Naive B cell (primary cell): ENCODE measurements around the gene PTPA. TPM values are rescaled to one million over a fixed set of nuclear protein-coding genes. Genes with fewer than 3 reads are reported as not detected.
"Not testable (repeated sequence)": the region's sequence is repeated elsewhere in the genome, so short reads cannot be mapped to it uniquely, and the experiment has no call there.

Source experiments
- ATAC-seq, 2 donors: fragments of 150-1000 bp; cut with Tn5 transposase; 2 replicates each; pipeline ENCODE4 v1.10.0; 2021; ENCODE audit warnings: low read depth in 2 of 2, mild to moderate bottlenecking in 2 of 2, moderate library complexity in 2 of 2
- DNase-seq: peaks from one replicate; pipeline ENCODE4 v3.0.0; 2022
- H3K27ac Mint-ChIP-seq, 6 donors: one replicate each; pipeline ENCODE4 v1.8.0; 2020 to 2022; ENCODE audit warnings: mild to moderate bottlenecking in 6 of 6, mixed read lengths in 6 of 6, moderate library complexity in 5 of 6, inconsistent platforms in 2 of 6
- H3K27me3 Mint-ChIP-seq, 3 donors: one replicate each; pipeline ENCODE4 v1.8.0; 2021 to 2022; ENCODE audit warnings: mixed read lengths in 3 of 3, mild to moderate bottlenecking in 1 of 3
- H3K36me3 Mint-ChIP-seq, 2 donors: one replicate each; pipeline ENCODE4 v1.8.0; 2020 to 2022; ENCODE audit warnings: mixed read lengths in 2 of 2, inconsistent platforms in 1 of 2, mild to moderate bottlenecking in 1 of 2
- H3K4me1 Mint-ChIP-seq, 3 donors: one replicate each; pipeline ENCODE4 v1.8.0; 2020 to 2022; ENCODE audit warnings: mixed read lengths in 3 of 3, inconsistent platforms in 1 of 3, mild to moderate bottlenecking in 1 of 3, moderate library complexity in 1 of 3
- H3K4me3 Mint-ChIP-seq, 8 donors: one replicate each; pipeline ENCODE4 v1.8.0; 2020 to 2022; ENCODE audit warnings: mild to moderate bottlenecking in 8 of 8, mixed read lengths in 8 of 8, moderate library complexity in 8 of 8, inconsistent platforms in 2 of 8
- H3K9me3 Mint-ChIP-seq, 7 donors: one replicate each; pipeline ENCODE4 v1.8.0; 2020 to 2022; ENCODE audit warnings: mixed read lengths in 7 of 7, mild to moderate bottlenecking in 5 of 7, inconsistent platforms in 2 of 7, moderate library complexity in 1 of 7
- polyA plus RNA-seq, 6 donors: library from polyadenylated mRNA; unstranded; fragments of 300-500 nt; fragmentation: Illumina TruSeq; gene quantifications; one replicate each; pipeline ENCODE4 v1.2.3, GENCODE V29; 2021; ENCODE audit warnings: low read depth in 6 of 6

Gene PTPA
- polyA plus RNA-seq, 6 donors from 2014 or later: 8.1 to 18.0 (median 13.5) TPM

DNA sequence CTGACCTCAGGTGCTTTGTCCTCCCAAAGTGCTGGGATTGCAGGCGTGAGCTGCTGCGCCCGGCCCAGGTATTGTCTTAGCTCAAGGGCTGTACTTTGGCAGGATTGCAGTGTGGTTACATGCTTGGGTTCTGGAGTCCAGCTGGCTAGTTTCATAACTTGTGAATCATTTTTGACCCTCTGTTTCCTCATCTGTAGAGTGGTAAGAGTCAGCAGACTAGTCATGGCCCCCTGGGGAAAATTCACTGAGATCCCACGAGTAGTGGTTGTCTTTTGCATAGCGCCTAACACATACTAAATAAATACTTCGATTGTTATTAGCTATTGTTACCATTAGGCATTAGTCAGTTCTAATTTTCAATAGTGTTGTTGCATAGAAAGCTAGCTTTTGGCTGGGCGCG is 14.3 kb downstream of the PTPA start:
- no peak overlapping the region for H3K27ac Mint-ChIP-seq
- DNase-seq (no peak), ATAC-seq (no peak)
- H3K9me3 Mint-ChIP-seq: no peaks in the 10 kb centered on the region
- H3K36me3 Mint-ChIP-seq: peaks cover 7 to 8% of the 10 kb centered on the region in 2 donors
- peaks cover 0 to 10% (median 0%) of the 10 kb centered on the region in 3 donors for H3K4me1 Mint-ChIP-seq
- no peak overlapping the region for H3K4me3 Mint-ChIP-seq
- no peaks in the 10 kb centered on the region for H3K27me3 Mint-ChIP-seq

DNA sequence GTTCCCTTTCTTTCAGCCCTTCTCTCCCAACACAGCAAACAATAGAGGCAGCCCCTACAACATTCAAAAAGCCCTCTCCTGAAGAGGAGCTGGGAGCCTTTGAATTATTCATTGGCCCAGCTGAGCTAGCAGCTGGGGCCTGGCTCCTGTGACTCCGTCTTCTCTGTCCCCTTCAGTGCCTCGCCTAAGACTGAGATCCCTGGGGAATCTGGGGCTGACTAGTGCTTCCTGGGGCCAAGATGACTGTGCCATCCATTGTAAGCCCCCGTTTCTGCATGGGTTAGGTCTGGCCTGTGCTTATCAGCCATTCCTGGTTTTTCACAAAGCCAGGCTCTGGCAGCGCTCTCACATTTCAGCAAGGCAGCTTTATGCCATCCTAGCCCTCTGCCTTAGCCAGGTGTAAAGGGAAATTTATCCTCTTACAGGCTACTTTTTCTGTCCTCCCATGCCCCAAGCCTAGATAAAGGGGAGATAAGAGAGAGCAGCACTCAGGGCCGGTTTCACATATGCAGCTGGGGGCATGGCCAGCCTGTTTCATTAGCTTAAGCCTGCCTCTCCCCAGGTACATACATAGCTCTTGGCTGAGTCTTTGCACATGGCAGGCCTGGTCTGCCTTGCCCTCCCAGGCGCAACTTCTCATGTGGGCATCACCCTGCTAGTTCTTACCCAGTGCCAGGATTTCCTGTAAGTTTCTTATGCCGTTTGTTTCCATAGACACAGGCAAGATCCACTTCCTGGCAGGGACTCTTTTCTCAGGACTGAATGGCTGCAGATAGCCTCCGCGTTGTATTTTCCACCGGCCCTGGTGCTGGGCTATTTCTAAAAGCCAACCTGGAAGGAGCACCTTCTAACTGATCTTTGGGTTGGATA is 15.8 kb downstream of the PTPA start:
- no peaks in the 10 kb centered on the region for H3K9me3 Mint-ChIP-seq
- no peak for DNase-seq
- peaks cover 0 to 4% of the 10 kb centered on the region in 2 donors for H3K36me3 Mint-ChIP-seq
- ATAC-seq: no peak
- H3K27me3 Mint-ChIP-seq: no peaks in the 10 kb centered on the region
- H3K4me3 Mint-ChIP-seq: no peak overlapping the region
- H3K27ac Mint-ChIP-seq: peak overlapping the region in 1 of 6 donors; percentile 22
- H3K4me1 Mint-ChIP-seq: peaks cover 5 to 7% (median 7%) of the 10 kb centered on the region in 3 donors

DNA sequence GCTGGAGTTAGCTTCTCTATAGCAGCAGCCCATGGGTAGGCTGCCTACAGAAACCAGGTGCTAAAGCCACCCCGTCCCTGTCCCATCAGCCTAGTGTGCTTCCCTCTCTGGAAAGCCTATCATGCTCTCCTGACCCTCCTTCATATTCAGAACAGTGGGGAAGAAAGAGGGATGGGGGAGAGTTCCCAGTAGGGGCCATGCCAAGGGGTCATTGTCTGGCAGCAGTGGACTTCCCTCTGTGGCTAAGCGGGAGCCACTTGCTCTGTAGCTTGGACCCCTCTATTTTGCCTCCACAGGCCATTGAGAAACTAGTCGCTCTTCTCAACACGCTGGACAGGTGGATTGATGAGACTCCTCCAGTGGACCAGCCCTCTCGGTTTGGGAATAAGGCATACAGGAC is 17.5 kb downstream of the PTPA start:
- no peak for DNase-seq
- H3K9me3 Mint-ChIP-seq: no peaks in the 10 kb centered on the region
- peak overlapping the region in 1 of 6 donors; percentile 51 for H3K27ac Mint-ChIP-seq
- H3K4me1 Mint-ChIP-seq: peaks cover 5 to 7% (median 7%) of the 10 kb centered on the region in 3 donors
- ATAC-seq: no peak
- H3K4me3 Mint-ChIP-seq: no peak overlapping the region
- peaks cover 5 to 7% of the 10 kb centered on the region in 2 donors for H3K36me3 Mint-ChIP-seq
- no peaks in the 10 kb centered on the region for H3K27me3 Mint-ChIP-seq

DNA sequence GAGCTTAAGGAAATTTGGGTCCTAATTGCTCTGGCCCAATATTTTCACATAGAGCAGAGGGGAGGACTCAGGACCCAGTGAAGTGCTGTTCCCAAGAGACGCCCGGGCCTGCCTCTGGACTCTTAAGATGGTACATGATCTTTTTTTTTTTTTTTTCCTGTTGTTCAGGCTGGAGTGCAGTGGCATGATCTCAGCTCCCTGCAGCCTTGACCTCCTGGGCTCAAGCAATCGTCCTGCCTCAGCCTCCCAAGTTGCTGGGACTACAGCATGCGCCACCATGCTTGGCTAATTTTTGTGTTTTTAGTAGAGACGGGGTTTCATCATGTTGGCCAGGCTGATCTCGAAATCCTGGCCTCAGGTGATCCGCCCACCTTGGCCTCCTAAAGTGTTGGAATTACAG is 19.1 kb downstream of the PTPA start:
- DNase-seq, H3K36me3 Mint-ChIP-seq, H3K27me3 Mint-ChIP-seq, H3K4me1 Mint-ChIP-seq, H3K4me3 Mint-ChIP-seq, ATAC-seq, H3K9me3 Mint-ChIP-seq: not testable (repeated sequence)
- peak overlapping the region in 1 of 6 donors; percentile 21 for H3K27ac Mint-ChIP-seq

DNA sequence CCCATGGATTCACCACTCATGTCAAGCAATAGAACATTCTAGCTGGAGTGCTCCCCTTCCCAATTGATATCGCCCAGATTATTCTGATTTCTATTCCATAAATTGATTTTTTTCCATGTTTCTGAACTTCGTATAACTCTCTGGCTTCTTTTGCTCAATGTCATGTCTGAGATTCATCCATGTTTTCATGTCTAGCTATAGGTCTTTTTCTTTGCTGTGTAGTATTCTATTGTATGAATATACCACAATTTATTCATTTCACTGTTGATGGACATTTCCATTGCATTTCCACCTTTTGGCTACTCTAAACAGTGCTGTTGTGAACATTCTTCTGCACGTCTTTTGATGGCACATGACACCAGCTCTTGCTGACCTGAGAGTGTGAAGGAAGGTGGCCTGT is 19.6 kb downstream of the PTPA start:
- no peaks in the 10 kb centered on the region for H3K9me3 Mint-ChIP-seq
- H3K4me3 Mint-ChIP-seq: no peak overlapping the region
- peaks cover 5 to 7% (median 7%) of the 10 kb centered on the region in 3 donors for H3K4me1 Mint-ChIP-seq
- ATAC-seq (no peak), DNase-seq (no peak)
- peaks cover 6 to 8% of the 10 kb centered on the region in 2 donors for H3K36me3 Mint-ChIP-seq
- H3K27me3 Mint-ChIP-seq: no peaks in the 10 kb centered on the region
- H3K27ac Mint-ChIP-seq: peak overlapping the region in 1 of 6 donors; percentile 21

DNA sequence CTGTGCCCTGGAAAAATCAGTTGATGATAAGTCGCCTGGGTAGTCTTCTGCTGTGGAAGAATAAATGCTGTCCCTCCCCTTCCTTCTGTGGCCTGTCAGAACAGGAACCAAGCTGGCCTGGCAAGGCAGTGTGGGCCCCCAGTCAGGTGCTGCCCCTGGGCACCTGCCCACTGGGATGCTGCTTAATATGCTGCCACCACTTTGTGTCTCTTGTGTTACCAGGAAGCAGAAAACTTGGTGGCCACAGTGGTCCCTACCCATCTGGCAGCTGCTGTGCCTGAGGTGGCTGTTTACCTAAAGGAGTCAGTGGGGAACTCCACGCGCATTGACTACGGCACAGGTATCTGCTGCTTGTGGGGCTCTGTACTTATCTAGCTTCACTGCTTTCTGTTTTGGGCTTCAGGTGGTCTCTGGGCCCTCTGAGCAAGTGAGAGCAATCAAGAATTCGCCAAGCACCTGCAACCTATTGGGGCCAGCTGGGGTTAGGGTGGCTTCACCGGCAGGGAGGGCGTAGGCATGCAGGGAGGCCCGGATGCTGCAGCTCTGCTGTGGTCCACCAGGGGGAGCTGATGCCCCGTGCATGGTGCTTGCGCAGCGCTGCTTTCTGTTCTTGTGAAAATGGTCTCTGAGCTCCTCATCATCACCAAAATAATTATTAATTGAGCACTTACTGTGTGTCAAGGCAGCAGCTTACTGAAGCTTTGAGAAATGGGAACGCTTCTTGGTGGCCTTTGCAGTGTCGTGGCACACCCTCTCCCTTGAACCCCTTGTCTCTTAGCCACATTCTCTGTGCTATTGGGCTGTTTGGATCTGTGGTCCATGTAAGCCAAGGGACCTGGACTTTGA is 20.3 kb downstream of the PTPA start:
- Mint-ChIP-seq H3K4me3 (peak overlapping the region in 1 of 8 donors; percentile 25), H3K36me3 (peaks cover 6 to 8% of the 10 kb centered on the region in 2 donors), H3K27ac (peak overlapping the region in 2 of 6 donors; percentile 63 to 80), H3K27me3 (no peaks in the 10 kb centered on the region), H3K4me1 (peaks cover 5 to 7% (median 7%) of the 10 kb centered on the region in 3 donors), H3K9me3 (no peaks in the 10 kb centered on the region)
- ATAC-seq (peak; percentile 98 to 99), DNase-seq (peak; percentile 77)

DNA sequence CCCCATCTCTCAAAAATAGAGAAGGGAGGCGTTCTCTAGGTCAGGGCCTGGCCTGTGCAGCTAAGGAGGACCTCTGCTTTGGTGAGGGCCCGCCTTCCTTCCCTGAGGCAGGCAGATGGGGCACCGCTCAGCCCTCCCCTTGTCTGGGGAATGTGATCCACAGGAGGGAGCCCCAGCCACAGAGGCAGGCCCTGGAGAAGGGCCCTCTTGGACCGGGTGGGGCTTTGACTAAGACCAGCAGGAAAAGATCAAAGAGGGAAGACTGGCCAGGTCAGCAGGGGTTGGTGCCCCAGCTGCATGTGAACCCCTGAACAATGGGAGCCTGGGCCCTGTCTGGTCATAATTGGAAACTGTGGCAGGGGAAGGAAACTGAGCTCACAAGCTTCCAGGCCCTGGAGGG is 21.9 kb downstream of the PTPA start:
- DNase-seq: no peak
- no peaks in the 10 kb centered on the region for H3K9me3 Mint-ChIP-seq
- no peak overlapping the region for H3K4me3 Mint-ChIP-seq
- H3K4me1 Mint-ChIP-seq: peaks cover 5 to 7% (median 7%) of the 10 kb centered on the region in 3 donors
- no peaks in the 10 kb centered on the region for H3K27me3 Mint-ChIP-seq
- no peak overlapping the region for H3K27ac Mint-ChIP-seq
- no peak for ATAC-seq
- peaks cover 6 to 8% of the 10 kb centered on the region in 2 donors for H3K36me3 Mint-ChIP-seq

DNA sequence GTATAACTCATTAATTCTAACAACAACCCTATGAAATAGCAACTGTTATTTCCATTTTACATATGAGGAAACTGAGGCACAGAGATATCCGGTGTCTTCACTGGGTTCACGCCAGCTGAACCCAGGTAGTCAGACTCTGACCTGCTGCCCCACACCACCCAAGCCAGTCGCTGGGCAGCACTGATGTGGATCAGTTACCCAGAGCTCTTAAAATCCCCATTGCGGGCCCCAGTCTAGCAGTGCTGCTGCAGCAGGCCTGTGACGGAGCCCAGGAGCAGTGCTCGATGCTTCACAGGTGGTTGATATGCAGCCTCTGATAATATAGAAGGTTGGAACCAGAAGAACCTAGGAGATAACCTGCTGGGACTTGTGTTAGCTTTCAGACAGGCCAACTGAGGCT is 24.3 kb downstream of the PTPA start:
- no peak for ATAC-seq
- H3K4me3 Mint-ChIP-seq: no peak overlapping the region
- no peak for DNase-seq
- H3K4me1 Mint-ChIP-seq: peaks cover 16 to 24% (median 23%) of the 10 kb centered on the region in 3 donors
- H3K36me3 Mint-ChIP-seq: peaks cover 6 to 8% of the 10 kb centered on the region in 2 donors
- no peaks in the 10 kb centered on the region for H3K27me3 Mint-ChIP-seq
- no peaks in the 10 kb centered on the region for H3K9me3 Mint-ChIP-seq
- no peak overlapping the region for H3K27ac Mint-ChIP-seq

DNA sequence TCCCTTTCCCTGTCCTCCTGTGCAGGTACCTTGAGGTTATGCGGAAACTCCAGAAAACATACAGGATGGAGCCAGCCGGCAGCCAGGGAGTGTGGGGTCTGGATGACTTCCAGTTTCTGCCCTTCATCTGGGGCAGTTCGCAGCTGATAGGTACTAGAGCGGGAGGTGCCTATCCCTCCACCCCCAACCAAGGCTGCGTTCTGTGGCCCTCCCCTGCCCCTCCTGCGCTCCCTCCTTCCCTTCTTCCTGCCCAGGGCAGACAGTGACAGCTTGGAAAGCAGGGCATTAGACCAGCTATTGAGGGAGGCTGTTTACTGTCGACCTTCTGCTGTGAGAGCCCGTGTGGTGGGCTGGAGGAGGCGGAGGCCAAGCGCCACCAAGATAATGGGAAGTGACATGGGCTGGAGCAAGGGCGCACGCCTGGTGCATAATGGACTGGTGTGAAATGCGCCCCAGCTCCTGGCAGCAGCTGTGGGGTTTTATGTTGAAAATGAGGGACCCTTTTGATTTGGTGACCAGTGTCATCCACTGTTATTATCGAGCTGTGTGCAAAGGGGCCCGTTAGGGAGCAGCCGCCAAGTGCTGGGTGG is 25.3 kb downstream of the PTPA start:
- H3K27ac Mint-ChIP-seq: no peak overlapping the region
- DNase-seq (no peak), ATAC-seq (no peak)
- H3K36me3 Mint-ChIP-seq: peaks cover 6 to 8% of the 10 kb centered on the region in 2 donors
- peaks cover 24 to 32% (median 31%) of the 10 kb centered on the region in 3 donors for H3K4me1 Mint-ChIP-seq
- H3K9me3 Mint-ChIP-seq: no peaks in the 10 kb centered on the region
- no peaks in the 10 kb centered on the region for H3K27me3 Mint-ChIP-seq
- no peak overlapping the region for H3K4me3 Mint-ChIP-seq

DNA sequence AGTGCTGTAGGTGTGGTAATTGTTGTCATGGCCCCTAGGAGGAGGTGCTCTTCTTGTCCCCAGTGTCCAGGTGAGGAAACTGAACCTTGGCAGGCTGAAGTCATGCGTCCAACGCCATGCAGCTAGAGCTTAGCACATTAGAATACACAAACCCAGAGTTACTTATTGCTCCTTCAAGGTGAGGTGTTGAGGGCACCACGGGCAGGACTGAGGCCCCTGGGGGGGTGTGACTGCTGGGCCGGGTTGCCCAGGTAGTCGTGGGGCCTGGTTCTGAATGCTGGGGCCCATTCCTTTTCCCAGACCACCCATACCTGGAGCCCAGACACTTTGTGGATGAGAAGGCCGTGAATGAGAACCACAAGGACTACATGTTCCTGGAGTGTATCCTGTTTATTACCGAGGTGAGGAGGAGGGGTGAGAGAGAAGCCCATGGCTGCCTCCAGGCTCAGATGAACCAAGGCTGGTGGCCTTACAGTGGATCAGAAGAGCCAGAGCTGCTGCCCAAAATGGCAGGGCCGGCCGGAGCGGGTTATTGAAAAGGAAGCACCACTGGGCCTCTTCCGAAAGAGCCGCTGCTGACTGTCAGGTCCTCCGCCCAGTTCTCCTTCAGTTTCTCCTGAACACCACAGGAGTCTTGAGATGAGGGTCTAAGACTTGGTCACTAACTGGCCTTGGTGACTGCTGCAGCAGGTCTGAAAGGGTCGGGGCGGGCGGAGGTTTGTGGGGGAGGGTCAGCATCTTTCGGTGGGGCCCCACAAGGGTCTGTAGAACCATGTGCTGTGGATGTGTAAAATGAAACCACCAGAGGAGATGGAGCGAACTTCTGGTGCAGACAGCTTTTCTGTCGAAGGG is 26.3 kb downstream of the PTPA start:
- Mint-ChIP-seq H3K4me3 (peak overlapping the region in 3 of 8 donors; percentile 30 to 65 (median 55)), H3K36me3 (peaks cover 6 to 8% of the 10 kb centered on the region in 2 donors), H3K27me3 (no peaks in the 10 kb centered on the region), H3K27ac (peak overlapping the region in 4 of 6 donors; percentile 5 to 73 (median 44)), H3K4me1 (peaks cover 20 to 36% (median 34%) of the 10 kb centered on the region in 3 donors), H3K9me3 (no peaks in the 10 kb centered on the region)
- DNase-seq (no peak), ATAC-seq (no peak)

DNA sequence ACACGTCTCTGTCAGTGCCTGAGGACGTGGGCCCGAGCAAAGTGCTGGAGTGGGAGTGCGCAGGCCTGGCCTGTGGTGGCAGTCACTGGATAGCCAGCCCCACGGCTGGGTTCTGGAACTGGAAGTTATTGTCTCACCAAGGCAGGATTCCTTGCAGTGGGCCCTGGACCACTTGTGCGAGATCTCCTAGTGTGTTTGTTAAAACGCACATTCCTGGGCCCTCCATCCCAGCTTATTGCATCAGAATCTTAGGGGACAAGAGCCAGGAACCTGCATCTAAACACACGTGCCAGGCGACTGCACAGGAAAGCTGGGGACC is 26.9 kb downstream of the PTPA start:
- no peaks in the 10 kb centered on the region for H3K27me3 Mint-ChIP-seq
- H3K9me3 Mint-ChIP-seq: no peaks in the 10 kb centered on the region
- H3K27ac Mint-ChIP-seq: peak overlapping the region in 1 of 6 donors; percentile 51
- peak overlapping the region in 3 of 8 donors; percentile 30 to 65 (median 55) for H3K4me3 Mint-ChIP-seq
- DNase-seq (no peak), ATAC-seq (no peak)
- peaks cover 25 to 42% (median 38%) of the 10 kb centered on the region in 3 donors for H3K4me1 Mint-ChIP-seq
- H3K36me3 Mint-ChIP-seq: peaks cover 6 to 8% of the 10 kb centered on the region in 2 donors

DNA sequence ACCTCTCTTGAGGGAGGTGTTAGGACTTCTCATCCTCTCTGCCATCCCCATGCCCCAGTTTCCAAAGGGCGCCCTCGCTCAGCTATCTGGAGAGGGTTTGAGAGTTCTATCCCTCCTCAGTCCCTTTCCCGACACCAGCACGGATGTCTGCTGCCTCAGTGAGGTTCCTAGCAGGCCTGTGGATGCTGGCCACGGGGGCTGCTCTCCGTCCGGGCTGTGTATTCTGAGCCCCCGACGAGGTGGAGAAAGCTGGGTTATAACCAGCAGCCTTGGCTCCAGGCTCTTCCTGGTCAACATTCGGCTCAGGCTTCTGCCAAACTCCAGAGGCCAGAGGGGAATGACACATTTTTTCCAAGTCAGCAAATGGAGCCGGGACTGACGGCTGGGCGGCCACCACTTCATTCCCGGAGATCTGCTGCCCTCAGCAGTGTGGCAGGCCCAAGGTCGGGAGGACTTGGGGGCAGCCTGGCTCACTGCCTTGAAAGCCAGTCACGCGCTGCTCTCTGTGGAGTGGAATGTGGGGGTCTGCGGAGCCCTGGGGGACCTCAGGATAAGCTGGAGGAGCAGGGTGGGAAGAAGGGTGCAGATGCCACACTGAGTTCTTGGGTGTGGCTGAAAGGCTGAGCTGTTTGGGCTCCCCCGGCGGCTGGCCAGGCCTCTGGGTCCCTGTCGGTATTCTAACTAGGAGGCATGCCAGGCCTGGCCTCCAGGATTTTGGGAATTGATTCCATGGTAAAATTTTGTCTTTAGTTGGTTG is 27.4 kb downstream of the PTPA start:
- no peaks in the 10 kb centered on the region for H3K27me3 Mint-ChIP-seq
- peak overlapping the region in 6 of 8 donors; percentile 83 to 94 (median 92) for H3K4me3 Mint-ChIP-seq
- H3K27ac Mint-ChIP-seq: peak overlapping the region in 4 of 6 donors; percentile 92 to 97 (median 96)
- DNase-seq (no peak), ATAC-seq (peak in 1 of 2 donors; percentile 1)
- no peaks in the 10 kb centered on the region for H3K9me3 Mint-ChIP-seq
- H3K4me1 Mint-ChIP-seq: peaks cover 27 to 44% (median 42%) of the 10 kb centered on the region in 3 donors
- peaks cover 3 to 4% of the 10 kb centered on the region in 2 donors for H3K36me3 Mint-ChIP-seq
